BJ (cell line): Measurements from ENCODE around the gene VEZT. TPM values are rescaled to one million over a fixed set of nuclear protein-coding genes. Genes with fewer than 3 reads are reported as not detected.

Source experiments
- CTCF ChIA-PET: fragments of 350-600 bp; formaldehyde crosslinking; extraction: SDS; loops from one replicate; lab custom pipeline; 2021; ENCODE audit warnings: antibody characterized with exemption, inconsistent platforms; lab: Yijun Ruan, JAX
- POLR2A ChIA-PET: fragments of 300-600 bp; sonication (Branson Sonifier 250); formaldehyde crosslinking; extraction: SDS; loops from one replicate; lab custom pipeline; 2021; ENCODE audit warnings: antibody characterized with exemption; lab: Charles Lee
- DNase-seq: peaks from one replicate; pipeline ENCODE4 v3.0.0-alpha.2; 2011; ENCODE audit warnings: low read depth
- H3K27me3 ChIP-seq: 2 replicates; pipeline ENCODE4 v1.6.0; 2011; ENCODE audit warnings: low read length; ENCODE audit not compliant: control insufficient read depth, insufficient read depth
- H3K36me3 ChIP-seq: 2 replicates; pipeline ENCODE4 v1.5.1; 2011; ENCODE audit warnings: low read length; ENCODE audit not compliant: control insufficient read depth, insufficient read depth
- H3K4me3 ChIP-seq: 2 replicates; pipeline ENCODE4 v1.5.1; 2011; ENCODE audit warnings: low read depth, mild to moderate bottlenecking, control low read depth, low read length
- CTCF ChIP-seq: IDR thresholded peaks from 2 replicates; pipeline ENCODE4 v1.5.1; 2011; ENCODE audit warnings: low read depth, mild to moderate bottlenecking, control low read depth, inconsistent platforms, low read length, moderate library complexity; ENCODE audit not compliant: insufficient read depth
- polyA plus RNA-seq: library from polyadenylated mRNA; depleted of rRNA; stranded (reverse); fragments of >200 nt; gene quantifications from 2 replicates; pipeline ENCODE4 v1.2.3, GENCODE V29; 2011

VEZT gene
- polyA plus RNA-seq, 1 experiment = 50.6 TPM

GRCh38 chr12:95336387-95337067 lies 118.9 kb downstream of the VEZT start:
- CTCF ChIA-PET = interaction anchor here (0.5 to 7.7 kb wide), 25 partner anchors 9 to 1202 kb away, joined by 3 to 53 read pairs (median 3); partner anchors contain the start of genes FGD6, METAP2 and VEZT
- H3K4me3 ChIP-seq = no peak overlapping the region

GRCh38 chr12:95337146-95337545 lies 119.5 kb downstream of the VEZT start:
- DNase-seq = peak; percentile 62
- ChIA-PET POLR2A (interaction anchor here (0.5 to 0.7 kb wide), 3 partner anchors 222 to 773 kb away, joined by 3 to 8 read pairs (median 5); no protein-coding TSS in a partner anchor), CTCF (interaction anchor here (0.6 to 7.7 kb wide), 21 partner anchors 10 to 1203 kb away, joined by 3 to 53 read pairs (median 4); partner anchors contain the start of genes FGD6, METAP2 and VEZT)
- Histone ChIP-seq H3K27me3 (no peaks in the 10 kb centered on the region), H3K4me3 (no peak overlapping the region), H3K36me3 (no peaks in the 10 kb centered on the region)
- no peak for TF ChIP-seq CTCF

More at GRCh38 chr12:95336387-95337067, 118.9 kb downstream of the VEZT start:
- Histone ChIP-seq H3K36me3 (no peaks in the 10 kb centered on the region), H3K27me3 (no peaks in the 10 kb centered on the region)
- POLR2A ChIA-PET = interaction anchor here (0.5 to 0.7 kb wide), 2 partner anchors 222 to 283 kb away, joined by 3 to 5 read pairs; no protein-coding TSS in a partner anchor
- peak; percentile 90 for TF ChIP-seq CTCF
- DNase-seq = peak; percentile 41

DNA sequence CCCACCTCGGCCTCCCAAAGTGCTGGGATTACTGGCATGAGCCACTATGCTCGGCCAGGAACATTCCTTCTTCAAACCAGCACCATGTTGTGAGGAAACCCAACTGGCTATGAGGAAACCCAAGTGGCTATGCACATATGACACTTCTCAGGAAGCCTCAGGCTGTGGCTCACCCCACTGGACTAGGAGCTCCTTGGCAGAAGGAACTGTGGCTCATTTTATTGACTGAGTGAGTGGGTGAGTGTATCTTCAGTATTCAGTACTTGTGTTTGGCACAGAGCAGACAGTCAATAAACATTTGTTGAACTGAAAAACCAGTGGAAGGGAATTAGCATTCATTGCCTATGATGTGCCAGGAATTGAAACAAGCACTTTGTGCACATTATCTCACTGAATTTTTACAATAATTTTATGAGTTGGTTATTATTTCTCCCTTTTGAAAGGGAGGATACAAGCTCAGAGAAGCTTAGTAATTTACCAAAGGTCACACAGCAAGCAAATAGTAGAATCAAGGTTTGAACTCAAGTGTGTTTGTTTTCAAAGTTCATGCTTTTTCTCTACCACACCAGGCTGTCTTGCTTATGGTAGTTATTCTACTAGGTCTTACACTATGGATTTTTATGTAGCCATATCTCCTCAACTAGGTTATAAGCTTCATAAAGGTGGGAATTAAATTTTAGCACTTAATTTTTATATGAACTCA lies 121.6 kb downstream of the VEZT start:
- no peak for TF ChIP-seq CTCF
- H3K4me3 ChIP-seq = no peak overlapping the region
- ChIA-PET CTCF (interaction anchor here (0.6 to 7.7 kb wide), 5 partner anchors 195 to 565 kb away, joined by 3 to 53 read pairs (median 5); partner anchors contain the start of gene NR2C1), POLR2A (no interaction called here)
- no peaks in the 10 kb centered on the region for H3K36me3 ChIP-seq
- no peaks in the 10 kb centered on the region for H3K27me3 ChIP-seq
- no peak for DNase-seq

DNA sequence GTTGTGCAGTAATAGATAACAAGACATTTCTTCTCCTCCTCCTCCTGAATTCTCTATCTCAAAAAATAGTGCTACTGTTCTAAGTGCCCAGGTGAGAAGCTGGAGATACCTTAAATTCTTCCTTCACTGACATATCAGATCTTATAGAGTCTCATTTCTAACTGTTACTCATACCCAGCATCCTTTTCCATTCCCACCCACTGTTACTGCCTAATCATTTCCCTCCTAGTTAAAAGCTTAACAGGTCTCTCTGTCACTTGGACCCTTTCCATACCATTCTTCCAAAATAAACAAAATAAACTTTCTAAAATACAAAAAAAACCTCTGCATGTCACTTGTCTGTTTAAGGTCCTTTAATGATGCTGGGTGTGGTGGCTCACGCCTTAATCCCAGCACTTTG lies 124.4 kb downstream of the VEZT start:
- CTCF ChIA-PET = interaction anchor here (1.0 to 1.2 kb wide), 2 partner anchors 191 to 797 kb away, joined by 3 read pairs; no protein-coding TSS in a partner anchor
- POLR2A ChIA-PET = no interaction called here
- DNase-seq = no peak

More for the DNA sequence above, 124.4 kb downstream of the VEZT start:
- no peak for TF ChIP-seq CTCF
- Histone ChIP-seq H3K4me3 (no peak overlapping the region), H3K36me3 (no peaks in the 10 kb centered on the region), H3K27me3 (no peaks in the 10 kb centered on the region)
